ENCODE results near the gene LDLRAD4.

LDLRAD4 gene

DNA sequence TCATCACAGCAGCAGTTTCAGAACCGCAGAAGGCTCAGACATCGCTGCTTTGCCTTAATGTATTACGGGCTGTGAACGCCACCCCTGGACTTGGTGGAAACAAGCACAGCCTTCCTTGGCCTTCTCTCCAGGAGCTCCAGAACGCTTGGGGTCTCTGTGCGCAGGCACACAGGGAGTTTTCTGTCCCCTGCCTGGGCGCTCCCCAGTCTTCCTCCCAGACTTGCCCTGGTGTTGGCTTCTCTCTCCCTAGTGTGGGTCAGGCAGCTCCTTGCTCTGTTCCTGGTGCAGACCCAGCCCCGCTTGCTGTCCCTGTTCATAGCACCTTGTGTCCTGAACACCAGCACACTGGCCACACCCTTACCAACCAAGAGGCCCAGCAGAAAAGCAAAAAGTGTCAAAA, 404.2 kb downstream of the LDLRAD4 start:
- DNase-seq (ENCODE audit: low read depth) = no peak
- TF ChIP-seq, protein P1, sequence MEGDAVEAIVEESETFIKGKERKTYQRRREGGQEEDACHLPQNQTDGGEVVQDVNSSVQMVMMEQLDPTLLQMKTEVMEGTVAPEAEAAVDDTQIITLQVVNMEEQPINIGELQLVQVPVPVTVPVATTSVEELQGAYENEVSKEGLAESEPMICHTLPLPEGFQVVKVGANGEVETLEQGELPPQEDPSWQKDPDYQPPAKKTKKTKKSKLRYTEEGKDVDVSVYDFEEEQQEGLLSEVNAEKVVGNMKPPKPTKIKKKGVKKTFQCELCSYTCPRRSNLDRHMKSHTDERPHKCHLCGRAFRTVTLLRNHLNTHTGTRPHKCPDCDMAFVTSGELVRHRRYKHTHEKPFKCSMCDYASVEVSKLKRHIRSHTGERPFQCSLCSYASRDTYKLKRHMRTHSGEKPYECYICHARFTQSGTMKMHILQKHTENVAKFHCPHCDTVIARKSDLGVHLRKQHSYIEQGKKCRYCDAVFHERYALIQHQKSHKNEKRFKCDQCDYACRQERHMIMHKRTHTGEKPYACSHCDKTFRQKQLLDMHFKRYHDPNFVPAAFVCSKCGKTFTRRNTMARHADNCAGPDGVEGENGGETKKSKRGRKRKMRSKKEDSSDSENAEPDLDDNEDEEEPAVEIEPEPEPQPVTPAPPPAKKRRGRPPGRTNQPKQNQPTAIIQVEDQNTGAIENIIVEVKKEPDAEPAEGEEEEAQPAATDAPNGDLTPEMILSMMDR (conservative IDR thresholded peaks at IDR 0.05; ENCODE audit: low read depth, low read length) = no peak
- H3K4me3 ChIP-seq (ENCODE audit: low read length) = no peak overlapping the region

DNA sequence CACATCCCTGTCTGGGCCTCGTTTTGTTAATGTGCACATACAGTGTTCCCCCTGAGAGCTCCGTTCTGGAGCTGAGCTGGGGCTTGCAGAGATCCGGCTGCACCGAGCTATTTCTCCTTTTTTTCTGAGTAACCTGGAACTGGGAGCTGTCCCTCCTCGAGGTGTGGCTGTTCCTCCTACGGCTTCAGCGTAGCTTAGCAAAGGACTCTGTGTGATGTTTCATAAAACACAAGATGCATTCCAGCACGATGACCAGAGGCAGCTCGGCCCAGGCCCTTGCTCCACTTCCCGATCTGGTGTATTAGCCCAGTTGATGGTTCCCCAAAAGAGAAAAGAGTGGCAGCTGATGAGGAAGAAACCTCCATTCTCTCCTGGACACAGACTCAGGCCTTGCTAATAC, 404.8 kb downstream of the LDLRAD4 start:
- TF ChIP-seq, protein P1 (conservative IDR thresholded peaks at IDR 0.05; ENCODE audit: low read depth, low read length) = no peak
- DNase-seq (ENCODE audit: low read depth) = no peak
- no peak overlapping the region for H3K4me3 ChIP-seq (ENCODE audit: low read length)

DNA sequence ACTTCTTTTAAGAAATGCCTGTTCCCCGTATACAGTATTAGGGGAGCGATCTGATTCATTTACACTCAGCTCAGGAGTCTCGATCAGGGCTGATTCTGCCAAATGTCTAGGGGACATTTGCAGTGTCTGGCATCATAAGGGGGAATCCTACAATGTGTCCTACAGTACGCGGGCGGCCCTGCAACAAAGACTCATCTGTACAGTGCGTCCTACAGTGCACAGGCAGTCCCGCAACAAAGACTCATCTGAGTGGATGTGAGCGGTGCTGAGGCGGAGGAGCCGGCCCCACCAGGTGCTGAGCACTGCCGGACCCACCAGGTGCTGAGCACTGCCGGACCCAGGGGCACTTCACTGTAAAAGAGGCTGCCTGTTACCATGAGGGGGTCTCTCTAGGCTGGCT, 405.3 kb downstream of the LDLRAD4 start:
- TF ChIP-seq, protein P1 (conservative IDR thresholded peaks at IDR 0.05; ENCODE audit: low read depth, low read length) = no peak
- DNase-seq (ENCODE audit: low read depth) = no peak
- no peak overlapping the region for H3K4me3 ChIP-seq (ENCODE audit: low read length)

DNA sequence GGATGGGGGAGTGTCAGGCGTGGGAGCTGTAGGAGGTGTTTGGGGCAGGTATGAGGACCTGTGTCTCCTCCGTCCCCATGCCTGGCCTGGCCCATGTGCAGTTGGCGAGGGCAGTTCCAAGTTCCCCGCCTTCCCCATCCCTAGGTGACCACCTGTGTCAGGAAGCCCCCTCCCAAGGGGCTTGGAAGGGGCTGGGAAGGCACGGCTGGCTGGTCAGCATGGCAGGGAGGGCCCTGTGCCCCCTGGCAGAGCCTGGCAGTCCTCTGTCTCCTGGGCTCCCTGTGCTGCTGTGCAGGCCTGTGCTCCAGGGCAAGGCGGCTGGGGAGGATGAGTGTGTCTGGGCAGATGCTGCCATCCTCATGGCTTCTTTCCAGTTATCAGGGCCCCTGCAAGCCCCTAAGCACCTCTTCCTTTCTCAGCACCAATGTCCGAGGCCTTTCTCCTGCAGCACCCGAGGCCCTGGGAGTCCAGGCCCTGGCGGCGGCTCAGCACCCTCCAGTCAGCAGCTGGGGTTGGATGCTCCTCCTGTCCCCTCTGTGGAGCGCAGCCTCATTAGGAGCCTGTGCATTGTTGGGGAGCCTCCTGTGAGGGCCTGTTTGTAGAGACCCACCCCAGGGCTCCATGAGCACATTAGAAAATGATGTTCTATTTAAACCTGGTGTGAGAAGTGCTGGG, 406.1 kb downstream of the LDLRAD4 start:
- TF ChIP-seq, protein P1 (conservative IDR thresholded peaks at IDR 0.05; ENCODE audit: low read depth, low read length) = no peak
- DNase-seq (ENCODE audit: low read depth) = no peak
- H3K4me3 ChIP-seq (ENCODE audit: low read length) = no peak overlapping the region

DNA sequence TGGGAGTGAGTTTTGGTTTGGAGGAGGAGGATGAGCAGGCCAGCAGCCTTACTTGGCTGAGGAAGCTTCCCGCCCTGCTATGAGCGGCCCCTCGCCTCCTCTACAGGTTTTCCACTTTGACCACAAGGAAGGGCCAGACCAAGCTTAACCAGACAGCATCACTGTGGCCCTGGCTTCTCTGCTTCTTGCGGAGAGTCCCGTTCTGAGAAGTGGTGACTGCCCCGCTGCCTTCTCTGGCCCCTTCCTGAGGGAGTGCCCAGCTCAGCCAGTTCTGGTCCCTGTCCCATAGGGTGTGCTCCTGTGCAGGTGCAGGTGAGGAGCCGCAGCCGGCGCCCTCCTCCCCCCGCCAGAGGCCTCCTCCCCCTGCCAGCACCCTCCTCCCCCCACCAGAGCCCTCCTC, 406.8 kb downstream of the LDLRAD4 start:
- no peak for DNase-seq (ENCODE audit: low read depth)
- TF ChIP-seq, protein P1 (conservative IDR thresholded peaks at IDR 0.05; ENCODE audit: low read depth, low read length) = no peak
- no peak overlapping the region for H3K4me3 ChIP-seq (ENCODE audit: low read length)

DNA sequence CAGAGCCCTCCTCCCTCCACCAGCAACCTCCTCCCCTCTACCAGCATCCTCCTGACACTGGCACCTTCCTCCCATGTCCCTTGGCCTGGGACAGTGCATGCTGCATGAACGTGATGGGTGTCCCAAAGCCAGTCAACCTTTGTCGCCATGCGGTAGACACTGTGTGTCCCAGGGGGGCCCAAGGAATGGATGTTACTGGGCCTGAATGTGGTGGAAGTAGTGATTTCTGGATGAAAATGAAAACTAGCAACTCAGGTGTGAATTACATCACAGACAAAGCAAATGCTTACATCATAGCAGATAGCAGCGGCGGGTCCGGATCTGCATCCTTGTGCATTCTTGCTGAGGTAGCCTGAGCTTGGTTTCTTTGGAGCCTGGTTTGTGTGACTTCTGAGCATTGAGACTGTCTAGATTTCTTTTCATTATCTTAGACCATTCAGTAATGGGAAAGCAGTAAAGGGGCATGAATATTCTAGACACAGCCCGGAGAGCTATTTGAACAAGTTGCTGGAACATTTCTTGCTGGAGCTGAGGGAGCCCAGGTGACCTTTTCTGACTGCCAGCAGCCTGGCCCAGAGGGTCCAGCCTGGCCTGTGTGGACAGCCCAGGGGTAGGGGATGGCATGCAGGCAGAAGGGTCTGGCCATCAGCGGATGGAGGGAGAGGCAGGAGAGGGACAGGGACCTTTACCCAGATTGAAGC, 407.4 kb downstream of the LDLRAD4 start:
- no peak for DNase-seq (ENCODE audit: low read depth)
- TF ChIP-seq, protein P1 (conservative IDR thresholded peaks at IDR 0.05; ENCODE audit: low read depth, low read length) = no peak
- no peak overlapping the region for H3K4me3 ChIP-seq (ENCODE audit: low read length)

DNA sequence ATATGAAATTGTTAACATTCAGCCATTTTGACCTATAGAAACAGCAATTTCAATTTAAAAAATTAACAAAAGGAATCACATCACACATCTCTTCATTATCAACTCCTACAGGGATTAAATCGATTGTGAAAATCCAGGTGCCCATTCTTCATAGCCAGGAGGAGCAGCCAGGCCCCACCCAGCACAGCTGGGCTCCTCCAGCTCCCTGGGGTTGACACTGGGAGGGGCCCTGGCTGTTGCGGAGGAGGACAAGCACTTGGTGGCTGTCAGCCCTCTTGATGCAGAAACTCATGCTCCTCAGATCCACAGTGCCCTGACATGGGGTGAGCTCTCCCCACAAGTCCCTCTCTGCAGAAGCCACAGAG, 408.0 kb downstream of the LDLRAD4 start:
- no peak for DNase-seq (ENCODE audit: low read depth)
- H3K4me3 ChIP-seq (ENCODE audit: low read length) = no peak overlapping the region
- TF ChIP-seq, protein P1 (conservative IDR thresholded peaks at IDR 0.05; ENCODE audit: low read depth, low read length) = no peak

Data from retinal pigment epithelial cell (primary cell).